Measurements from ENCODE around the gene SOAT2.

DNA sequence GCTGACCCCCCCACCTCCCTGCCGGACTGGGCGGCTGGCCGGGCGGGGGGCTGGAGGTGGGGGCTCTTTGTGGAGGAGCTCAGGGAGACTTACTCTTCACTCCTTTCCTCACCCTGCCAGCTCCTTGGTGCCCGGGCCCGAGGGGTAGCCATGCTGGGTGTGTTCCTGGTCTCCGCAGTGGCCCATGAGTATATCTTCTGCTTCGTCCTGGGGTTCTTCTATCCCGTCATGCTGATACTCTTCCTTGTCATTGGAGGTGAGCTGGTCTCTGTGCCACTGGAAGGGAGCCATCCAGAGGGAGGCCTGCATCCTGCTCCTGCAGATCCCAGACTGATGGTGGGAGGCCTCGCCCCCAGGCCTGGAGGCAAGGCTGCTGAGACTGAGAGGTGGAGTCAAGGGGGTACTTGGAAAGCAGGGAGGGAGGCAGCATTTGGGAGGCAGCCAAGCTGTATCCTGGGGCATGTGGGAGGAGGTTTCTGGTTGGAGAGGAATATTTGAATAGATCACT lies 19.7 kb downstream of the SOAT2 start:
- no peak for TF ChIP-seq EZH2 (IDR thresholded peaks at IDR 0.05; ENCODE audit: borderline replicate concordance, low read length)
- TF ChIP-seq, protein P1, sequence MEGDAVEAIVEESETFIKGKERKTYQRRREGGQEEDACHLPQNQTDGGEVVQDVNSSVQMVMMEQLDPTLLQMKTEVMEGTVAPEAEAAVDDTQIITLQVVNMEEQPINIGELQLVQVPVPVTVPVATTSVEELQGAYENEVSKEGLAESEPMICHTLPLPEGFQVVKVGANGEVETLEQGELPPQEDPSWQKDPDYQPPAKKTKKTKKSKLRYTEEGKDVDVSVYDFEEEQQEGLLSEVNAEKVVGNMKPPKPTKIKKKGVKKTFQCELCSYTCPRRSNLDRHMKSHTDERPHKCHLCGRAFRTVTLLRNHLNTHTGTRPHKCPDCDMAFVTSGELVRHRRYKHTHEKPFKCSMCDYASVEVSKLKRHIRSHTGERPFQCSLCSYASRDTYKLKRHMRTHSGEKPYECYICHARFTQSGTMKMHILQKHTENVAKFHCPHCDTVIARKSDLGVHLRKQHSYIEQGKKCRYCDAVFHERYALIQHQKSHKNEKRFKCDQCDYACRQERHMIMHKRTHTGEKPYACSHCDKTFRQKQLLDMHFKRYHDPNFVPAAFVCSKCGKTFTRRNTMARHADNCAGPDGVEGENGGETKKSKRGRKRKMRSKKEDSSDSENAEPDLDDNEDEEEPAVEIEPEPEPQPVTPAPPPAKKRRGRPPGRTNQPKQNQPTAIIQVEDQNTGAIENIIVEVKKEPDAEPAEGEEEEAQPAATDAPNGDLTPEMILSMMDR (IDR thresholded peaks at IDR 0.05; ENCODE audit: low read length) = no peak
